HepG2 (cell line): ENCODE measurements around the gene KIF6.

ENCODE experiments used
- ATAD3A ChIP-seq: sonication (generic); formaldehyde crosslinking; IDR thresholded peaks from 2 replicates; pipeline ENCODE4 v1.4.0; 2020; ENCODE audit warnings: missing genetic modification reagents
- CEBPB ChIP-seq: IDR thresholded peaks from 2 replicates; pipeline ENCODE4 v1.6.1; 2011; ENCODE audit warnings: low read depth, low read length, improper control_type of control experiment, borderline replicate concordance
- CEBPZ ChIP-seq: IDR thresholded peaks from 2 replicates; pipeline ENCODE4 v1.6.1; 2012; ENCODE audit warnings: low read length, improper control_type of control experiment
- ERF ChIP-seq: IDR thresholded peaks from 2 replicates; pipeline ENCODE4 v1.6.1; 2018; ENCODE audit warnings: missing biosample characterization, missing genetic modification reagents
- RARA ChIP-seq: IDR thresholded peaks from 2 replicates; pipeline ENCODE4 v1.6.1; 2016; ENCODE audit warnings: missing genetic modification reagents, missing compliant biosample characterization
- SMC3 ChIP-seq: IDR thresholded peaks from 2 replicates; pipeline ENCODE4 v1.6.1; 2011; ENCODE audit warnings: low read length, improper control_type of control experiment
- ZFX ChIP-seq: sonication (generic); formaldehyde crosslinking; IDR thresholded peaks from 2 replicates; pipeline ENCODE4 v1.4.0; 2020; ENCODE audit warnings: mild to moderate bottlenecking, low read depth, missing genetic modification reagents, moderate library complexity
- ZNF253 ChIP-seq: sonication (generic); formaldehyde crosslinking; IDR thresholded peaks from 2 replicates; pipeline ENCODE4 v1.8.0; 2022; ENCODE audit warnings: mild to moderate bottlenecking, missing genetic modification reagents, borderline replicate concordance

DNA sequence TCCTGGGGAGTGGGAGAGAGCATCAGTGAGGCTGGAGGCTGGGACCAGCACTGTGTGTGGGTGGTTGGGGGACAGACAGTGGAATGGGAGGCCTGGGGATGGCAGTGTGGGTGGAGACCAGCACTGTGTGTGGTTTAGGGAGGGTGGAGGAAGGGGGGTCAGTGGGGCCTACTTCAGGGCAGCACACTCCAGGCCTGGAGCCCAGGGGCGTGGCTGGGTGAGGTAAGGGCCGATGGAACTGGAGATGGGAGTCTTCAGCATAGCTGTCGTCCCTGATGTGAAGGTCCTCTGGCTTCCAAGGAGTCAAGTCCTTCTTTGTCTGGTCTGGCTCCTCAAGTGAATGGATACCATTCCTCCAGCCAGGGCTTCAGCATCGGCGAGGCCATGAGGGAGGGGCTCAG, 429.6 kb downstream of the KIF6 start:
- TF ChIP-seq CEBPB (no peak), ZNF253 (no peak), RARA (CRISPR knock-in tag) (no peak), CEBPZ (no peak), ATAD3A (CRISPR knock-in tag) (no peak), ZFX (no peak), ERF (CRISPR knock-in tag) (no peak), SMC3 (no peak)
